NCI-H2107 (cell line): ENCODE measurements around the gene GSTO2.

ENCODE experiments used
- DNase-seq: peaks from one replicate; lab custom pipeline; 2025; lab: John Stamatoyannopoulos, UW

Gene GSTO2

GRCh38 chr10:104308439-104308903 is 39.5 kb downstream of the GSTO2 start:
- DNase-seq = no peak

GRCh38 chr10:104309980-104310978 is 41.3 kb downstream of the GSTO2 start:
- no peak for DNase-seq

- DNase-seq = no peak
Observed at GRCh38 chr10:104311184-104311720, 42.3 kb downstream of the GSTO2 start.

GRCh38 chr10:104314591-104315485 is 45.9 kb downstream of the GSTO2 start:
- DNase-seq = no peak

GRCh38 chr10:104315486-104315921 is 46.5 kb downstream of the GSTO2 start:
- no peak for DNase-seq

- DNase-seq = no peak
Observed at GRCh38 chr10:104316321-104317099, 47.5 kb downstream of the GSTO2 start.

- DNase-seq = no peak
Observed at GRCh38 chr10:104317269-104317710, 48.3 kb downstream of the GSTO2 start.

GRCh38 chr10:104317726-104318299 is 48.8 kb downstream of the GSTO2 start:
- no peak for DNase-seq

GRCh38 chr10:104318326-104318725 is 49.3 kb downstream of the GSTO2 start:
- DNase-seq = no peak

- no peak for DNase-seq
Observed at GRCh38 chr10:104318810-104319741, 50.1 kb downstream of the GSTO2 start.

GRCh38 chr10:104321226-104321625 is 52.2 kb downstream of the GSTO2 start:
- DNase-seq = no peak

- no peak for DNase-seq
Observed at GRCh38 chr10:104321725-104322415, 52.9 kb downstream of the GSTO2 start.

- peak; percentile 40 for DNase-seq
Observed at GRCh38 chr10:104322416-104322782, 53.4 kb downstream of the GSTO2 start.

GRCh38 chr10:104323085-104323484 is 54.1 kb downstream of the GSTO2 start:
- no peak for DNase-seq

- no peak for DNase-seq
Observed at GRCh38 chr10:104323760-104324201, 54.8 kb downstream of the GSTO2 start.

GRCh38 chr10:104324221-104324686 is 55.3 kb downstream of the GSTO2 start:
- DNase-seq = no peak

- DNase-seq = no peak
Observed at GRCh38 chr10:104324931-104325330, 55.9 kb downstream of the GSTO2 start.

GRCh38 chr10:104325436-104326435 is 56.8 kb downstream of the GSTO2 start:
- no peak for DNase-seq
